Aorta (tissue), 5 donors: ENCODE data around the gene MSI1. TPM values are rescaled to one million over a fixed set of nuclear protein-coding genes. Genes with fewer than 3 reads are reported as not detected.

ENCODE experiments used
- ATAC-seq: fragments of 200-7000 bp; cut with Tn5 transposase; one replicate; pipeline ENCODE4 v1.9.1; 2022; ENCODE audit warnings: moderate library complexity; ENCODE audit not compliant: low FRiP score
- DNase-seq, 2 donors: peaks; one replicate each; pipeline ENCODE4 v3.0.0-alpha.2; 2020
- H3K27ac ChIP-seq, 2 donors: one replicate each; pipeline ENCODE4 v1.5.1; 2013; ENCODE audit warnings: low read length in 2 of 2, mild to moderate bottlenecking in 2 of 2, moderate library complexity in 2 of 2, control low read depth in 1 of 2, inconsistent platforms in 1 of 2, low read depth in 1 of 2
- H3K27me3 ChIP-seq, 2 donors: one replicate each; pipeline ENCODE4 v1.6.1; 2013; ENCODE audit warnings: control low read depth in 1 of 2, low read length in 1 of 2, mild to moderate bottlenecking in 1 of 2, moderate library complexity in 1 of 2; ENCODE audit not compliant: insufficient read depth in 2 of 2, control insufficient read depth in 1 of 2
- H3K36me3 ChIP-seq, 2 donors: one replicate each; pipeline ENCODE4 v1.6.1; 2013; ENCODE audit warnings: control low read depth in 1 of 2, low read length in 1 of 2, mild to moderate bottlenecking in 1 of 2; ENCODE audit not compliant: insufficient read depth in 2 of 2, control insufficient read depth in 1 of 2
- H3K4me1 ChIP-seq, 2 donors: one replicate each; pipeline ENCODE4 v1.6.1; 2013; ENCODE audit warnings: low read length in 2 of 2, control low read depth in 1 of 2, mild to moderate bottlenecking in 1 of 2, moderate library complexity in 1 of 2; ENCODE audit not compliant: insufficient read depth in 2 of 2, control insufficient read depth in 1 of 2
- H3K4me3 ChIP-seq, 2 donors: one replicate each; pipeline ENCODE4 v1.5.1; 2013; ENCODE audit warnings: low read length in 2 of 2, control low read depth in 1 of 2, mild to moderate bottlenecking in 1 of 2
- H3K9me3 ChIP-seq: one replicate; pipeline ENCODE4 v1.6.1; 2013; ENCODE audit warnings: mild to moderate bottlenecking, low read length; ENCODE audit not compliant: control insufficient read depth
- WGBS, 2 donors: extraction: QIAGEN DNeasy Blood & Tissue Kit; methylation state at CpG; one replicate each; pipeline ENCODE4 v1.1.7; 2013; 5-methylcytosine and 5-hydroxymethylcytosine counted together
- intact Hi-C, 2 donors: fragments of 100-400 bp; cut with DNase I; formaldehyde crosslinking; loops; one replicate each; pipeline versions ENCODE4 v1.14.2 to v1.15.0; 2022
- polyA plus RNA-seq, 2 donors: library from polyadenylated mRNA; stranded (reverse); fragments of 200-250 nt; gene quantifications; one replicate each; pipeline ENCODE4 v1.2.3, GENCODE V29; 2013
- total RNA-seq, 2 donors: library from RNA; stranded (reverse); fragmentation: NEBNext Ultra II Directional; extraction: Animal tissue kit (Norgen Biotek cat#: 25700); gene quantifications; one replicate each; pipeline ENCODE4 v1.2.1, GENCODE V29; 2021
- donor health status: healthy with polysubstance abuse.
- donor health status: Bipolar disorder and iron deficiency.
- donor health status: DM: no; HTN: no; CAD: no.
- donor health status: DM: no; HTN: no; CAD: no.
- donor health status: DM: yes; HTN: yes; CAD: no.

MSI1 gene
- total and polyA plus RNA-seq, 4 donors, result 0.32 to 1.3 (median 0.75) TPM; not detected in 1

GRCh38 chr12:120362516-120363273 is 6.3 kb downstream of the MSI1 start:
- no peaks in the 10 kb centered on the region for H3K9me3 ChIP-seq
- DNase-seq (no peak), ATAC-seq (no peak)
- intact Hi-C loops, result no loop called here
- WGBS, 2 donors, result 89 to 92% methylated on average over 14 of the region's 14 CpGs
- H3K27me3 ChIP-seq, result no peaks in the 10 kb centered on the region
- H3K36me3 ChIP-seq, result no peaks in the 10 kb centered on the region
- H3K27ac ChIP-seq, result no peak overlapping the region
- H3K4me1 ChIP-seq, result no peaks in the 10 kb centered on the region
- H3K4me3 ChIP-seq, result no peak overlapping the region

- Histone ChIP-seq H3K36me3 (no peaks in the 10 kb centered on the region), H3K9me3 (no peaks in the 10 kb centered on the region), H3K27ac (no peak overlapping the region), H3K4me3 (peak overlapping the region; percentile 8 to 18), H3K4me1 (no peaks in the 10 kb centered on the region), H3K27me3 (no peaks in the 10 kb centered on the region)
- DNase-seq, result peak; percentile 60 to 82
- intact Hi-C loops, result no loop called here
- peak; percentile 50 for ATAC-seq
- WGBS, 2 donors, result 9 to 11% methylated on average over 40 to 56 of the region's 56 CpGs
Observed at GRCh38 chr12:120361506-120362208, 7.3 kb downstream of the MSI1 start.

GRCh38 chr12:120359128-120359527 is 9.8 kb downstream of the MSI1 start:
- intact Hi-C loops, result loop anchor here (5.0 kb wide), 1 partner anchor 68 kb away; no protein-coding TSS in a partner anchor
- WGBS, 2 donors, result 97 to 100% methylated on average over 1 of the region's 1 CpG
- no peaks in the 10 kb centered on the region for H3K27me3 ChIP-seq
- ATAC-seq (no peak), DNase-seq (no peak)
- H3K27ac ChIP-seq, result no peak overlapping the region
- H3K4me1 ChIP-seq, result no peaks in the 10 kb centered on the region
- H3K4me3 ChIP-seq, result no peak overlapping the region
- H3K36me3 ChIP-seq, result no peaks in the 10 kb centered on the region
- H3K9me3 ChIP-seq, result no peaks in the 10 kb centered on the region

- intact Hi-C loops, result loop anchor here (5.0 kb wide), 1 partner anchor 69 kb away; no protein-coding TSS in a partner anchor
- Histone ChIP-seq H3K36me3 (no peaks in the 10 kb centered on the region), H3K27me3 (no peaks in the 10 kb centered on the region), H3K9me3 (no peaks in the 10 kb centered on the region), H3K4me1 (no peaks in the 10 kb centered on the region), H3K4me3 (no peak overlapping the region), H3K27ac (no peak overlapping the region)
- no peak for DNase-seq
- ATAC-seq, result no peak
- 78 to 80% methylated on average over 19 of the region's 19 CpGs for WGBS, 2 donors
Observed at GRCh38 chr12:120358412-120359100, 10.4 kb downstream of the MSI1 start.

- WGBS, 2 donors, result 81 to 85% methylated on average over 5 of the region's 5 CpGs
- H3K4me3 ChIP-seq, result no peak overlapping the region
- no peaks in the 10 kb centered on the region for H3K27me3 ChIP-seq
- H3K9me3 ChIP-seq, result no peaks in the 10 kb centered on the region
- intact Hi-C loops, result loop anchor here (5.0 kb wide), 1 partner anchor 70 kb away; no protein-coding TSS in a partner anchor
- ATAC-seq (no peak), DNase-seq (no peak)
- no peaks in the 10 kb centered on the region for H3K36me3 ChIP-seq
- H3K4me1 ChIP-seq, result no peaks in the 10 kb centered on the region
- H3K27ac ChIP-seq, result no peak overlapping the region
Observed at GRCh38 chr12:120357104-120357503, 11.9 kb downstream of the MSI1 start.

- no peak overlapping the region for H3K4me3 ChIP-seq
- no peaks in the 10 kb centered on the region for H3K9me3 ChIP-seq
- intact Hi-C loops, result loop anchor here (5.0 kb wide), 1 partner anchor 71 kb away; no protein-coding TSS in a partner anchor
- DNase-seq (peak; percentile 83 to 90), ATAC-seq (peak; percentile 79)
- no peak overlapping the region for H3K27ac ChIP-seq
- WGBS, 2 donors, result 29 to 36% methylated on average over 13 of the region's 13 CpGs
- H3K4me1 ChIP-seq, result no peaks in the 10 kb centered on the region
- H3K27me3 ChIP-seq, result no peaks in the 10 kb centered on the region
- H3K36me3 ChIP-seq, result no peaks in the 10 kb centered on the region
Observed at GRCh38 chr12:120356567-120357030, 12.4 kb downstream of the MSI1 start.

GRCh38 chr12:120353556-120354317 is 15.2 kb downstream of the MSI1 start:
- no peak overlapping the region for H3K4me3 ChIP-seq
- H3K27ac ChIP-seq, result no peak overlapping the region
- intact Hi-C loops, result no loop called here
- no peaks in the 10 kb centered on the region for H3K9me3 ChIP-seq
- H3K36me3 ChIP-seq, result no peaks in the 10 kb centered on the region
- H3K4me1 ChIP-seq, result no peaks in the 10 kb centered on the region
- H3K27me3 ChIP-seq, result no peaks in the 10 kb centered on the region
- no peak for DNase-seq
- ATAC-seq, result no peak
- WGBS, 2 donors, result 96 to 99% methylated on average over 4 of the region's 4 CpGs

- 96 to 97% methylated on average over 6 of the region's 6 CpGs for WGBS, 2 donors
- Histone ChIP-seq H3K9me3 (no peaks in the 10 kb centered on the region), H3K36me3 (no peaks in the 10 kb centered on the region), H3K4me1 (no peaks in the 10 kb centered on the region), H3K27ac (no peak overlapping the region), H3K4me3 (no peak overlapping the region), H3K27me3 (no peaks in the 10 kb centered on the region)
- intact Hi-C loops, result no loop called here
- ATAC-seq (no peak), DNase-seq (no peak)
Observed at GRCh38 chr12:120353136-120353535, 15.8 kb downstream of the MSI1 start.
